ENCODE measurements around the gene CDK18. TPM values are rescaled to one million over a fixed set of nuclear protein-coding genes. Genes with fewer than 3 reads are reported as not detected.
A peak's percentile ranks its signal among the peaks of the same experiment; 100 is the strongest.

Gene CDK18
- total and polyA plus RNA-seq, 9 of the 15 experiments (the other 6 are each of a cell fraction or from before 2014, with no cell fraction given): 0.05 to 0.69 (median 0.17) TPM; not detected in 2

DNA sequence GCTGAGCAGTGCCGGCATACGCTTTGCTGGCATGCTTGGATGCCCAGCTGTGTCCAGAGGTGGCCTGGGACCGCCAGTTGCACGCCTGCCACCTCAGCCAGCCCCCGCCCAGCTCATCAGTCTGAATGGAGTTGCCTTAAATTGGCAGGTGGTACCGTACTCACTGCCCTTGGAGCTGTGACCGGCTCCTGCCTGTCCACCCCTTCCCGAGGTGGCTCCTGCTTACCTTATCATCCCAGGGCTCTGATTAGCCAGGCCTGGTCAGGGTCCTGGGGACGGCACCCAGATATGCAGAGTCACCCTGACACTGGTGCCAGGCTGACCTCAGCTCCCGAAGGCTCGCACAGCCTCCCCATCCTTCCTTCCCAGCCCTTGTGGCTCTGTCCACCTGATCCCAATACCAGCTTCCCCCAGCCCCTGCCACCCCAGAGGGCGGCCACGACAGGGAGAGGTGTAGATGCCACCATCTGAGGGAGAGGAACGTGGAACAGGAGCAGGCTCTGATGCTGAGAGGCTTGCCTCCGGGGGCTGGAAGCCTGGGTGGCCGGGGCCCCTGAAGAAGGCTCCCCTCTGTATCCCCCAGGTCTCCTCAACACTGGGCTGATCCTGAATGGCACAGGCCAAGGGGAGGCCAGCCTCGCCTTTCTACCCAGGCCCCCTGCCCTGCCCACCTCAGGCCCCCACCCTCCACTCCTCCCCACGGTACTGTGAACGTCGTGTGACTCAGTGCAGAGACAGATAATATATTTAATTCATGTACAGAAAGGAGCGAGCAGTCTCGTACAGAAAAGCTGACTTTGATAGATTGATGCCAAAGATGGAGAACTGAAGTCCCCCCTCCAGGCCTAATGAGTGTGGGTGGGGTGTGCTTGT lies 27.8 kb downstream of the CDK18 start:
- ChIA-PET POLR2A (interaction anchor here (0.6 to 0.9 kb wide), 3 partner anchors 10 to 47 kb away, joined by 3 to 5 read pairs (median 3); no protein-coding TSS in a partner anchor), CTCF (ENCODE audit: low intra/inter-chr PET ratio) (interaction anchor here (1.1 kb wide), 1 partner anchor 445 kb away, joined by 3 read pairs; no protein-coding TSS in a partner anchor)
- FAIRE-seq: no peak
- intact Hi-C loops (cut with micrococcal nuclease) (no loop called here), in situ Hi-C loops (cut with MboI) (no loop called here)
- no peak overlapping the region for H3K4me2 ChIP-seq (ENCODE audit: insufficient read depth, low read length)
- no peaks in the 10 kb centered on the region for H3K36me3 ChIP-seq (ENCODE audit: control insufficient read depth, insufficient read depth, low read length)
- ATAC-seq: no peak
- H3K9me3 ChIP-seq (replicated peaks; ENCODE audit: control insufficient read depth, insufficient read depth, low read depth, low read length): no peaks in the 10 kb centered on the region
- no peak overlapping the region for H2AFZ ChIP-seq (ENCODE audit: low read depth, low read length)
- H3K4me3 ChIP-seq: no peak overlapping the region
- 1% methylated on average over 19 of the region's 22 CpGs for WGBS (ENCODE audit: insufficient coverage, low coverage, missing lambda C conversion rate)
- H3K9ac ChIP-seq (ENCODE audit: insufficient read depth in 1 of 2, low read depth in 2 of 2, low read length in 2 of 2): no peak overlapping the region
- H3K4me1 ChIP-seq (replicated peaks in 1 of 2; ENCODE audit: control insufficient read depth in 2 of 2, insufficient read depth in 2 of 2, low read length in 2 of 2): peaks cover 0 to 30% of the 10 kb centered on the region in 2 experiments; a peak in 3 of 5 replicates
- H3K9me1 ChIP-seq (ENCODE audit: control insufficient read depth, insufficient read depth, low read length): no peaks in the 10 kb centered on the region
- peaks cover 5% of the 10 kb centered on the region for H4K20me1 ChIP-seq (replicated peaks; ENCODE audit: control insufficient read depth, insufficient read depth, low read length)
- H3K27ac ChIP-seq (ENCODE audit: extremely low read depth, low read depth, low read length): no peak overlapping the region
- no peak for DNase-seq (ENCODE audit: extremely low read depth in 1 of 4, low spot score in 3 of 4)
- no peaks in the 10 kb centered on the region for H3K79me2 ChIP-seq (ENCODE audit: control insufficient read depth, insufficient read depth, low read length)
- BruUV-seq (replicated peaks): no TSS peak
- H3K27me3 ChIP-seq (ENCODE audit: control insufficient read depth in 2 of 2, insufficient read depth in 2 of 2, low read length in 2 of 2): peaks cover 22 to 81% of the 10 kb centered on the region in 2 experiments; a peak in 4 of 5 replicates
- TF ChIP-seq NUFIP1 (IDR thresholded peaks at IDR 0.05; ENCODE audit: partially characterized antibody): no peak
- no peak for TF ChIP-seq SMAD2 (IDR thresholded peaks at IDR 0.05; ENCODE audit: low read depth, low read length)
- TF ChIP-seq NFRKB (IDR thresholded peaks at IDR 0.05; ENCODE audit: low read depth): no peak
- no peak for TF ChIP-seq ZFX (CRISPR knock-in tag; IDR thresholded peaks at IDR 0.05)
- no peak for TF ChIP-seq CTBP1 (IDR thresholded peaks at IDR 0.05; ENCODE audit: borderline replicate concordance)
- TF ChIP-seq, protein P1, sequence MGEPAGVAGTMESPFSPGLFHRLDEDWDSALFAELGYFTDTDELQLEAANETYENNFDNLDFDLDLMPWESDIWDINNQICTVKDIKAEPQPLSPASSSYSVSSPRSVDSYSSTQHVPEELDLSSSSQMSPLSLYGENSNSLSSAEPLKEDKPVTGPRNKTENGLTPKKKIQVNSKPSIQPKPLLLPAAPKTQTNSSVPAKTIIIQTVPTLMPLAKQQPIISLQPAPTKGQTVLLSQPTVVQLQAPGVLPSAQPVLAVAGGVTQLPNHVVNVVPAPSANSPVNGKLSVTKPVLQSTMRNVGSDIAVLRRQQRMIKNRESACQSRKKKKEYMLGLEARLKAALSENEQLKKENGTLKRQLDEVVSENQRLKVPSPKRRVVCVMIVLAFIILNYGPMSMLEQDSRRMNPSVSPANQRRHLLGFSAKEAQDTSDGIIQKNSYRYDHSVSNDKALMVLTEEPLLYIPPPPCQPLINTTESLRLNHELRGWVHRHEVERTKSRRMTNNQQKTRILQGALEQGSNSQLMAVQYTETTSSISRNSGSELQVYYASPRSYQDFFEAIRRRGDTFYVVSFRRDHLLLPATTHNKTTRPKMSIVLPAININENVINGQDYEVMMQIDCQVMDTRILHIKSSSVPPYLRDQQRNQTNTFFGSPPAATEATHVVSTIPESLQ (CRISPR knock-in tag; IDR thresholded peaks at IDR 0.05): no peak
- TF ChIP-seq, protein P2, sequence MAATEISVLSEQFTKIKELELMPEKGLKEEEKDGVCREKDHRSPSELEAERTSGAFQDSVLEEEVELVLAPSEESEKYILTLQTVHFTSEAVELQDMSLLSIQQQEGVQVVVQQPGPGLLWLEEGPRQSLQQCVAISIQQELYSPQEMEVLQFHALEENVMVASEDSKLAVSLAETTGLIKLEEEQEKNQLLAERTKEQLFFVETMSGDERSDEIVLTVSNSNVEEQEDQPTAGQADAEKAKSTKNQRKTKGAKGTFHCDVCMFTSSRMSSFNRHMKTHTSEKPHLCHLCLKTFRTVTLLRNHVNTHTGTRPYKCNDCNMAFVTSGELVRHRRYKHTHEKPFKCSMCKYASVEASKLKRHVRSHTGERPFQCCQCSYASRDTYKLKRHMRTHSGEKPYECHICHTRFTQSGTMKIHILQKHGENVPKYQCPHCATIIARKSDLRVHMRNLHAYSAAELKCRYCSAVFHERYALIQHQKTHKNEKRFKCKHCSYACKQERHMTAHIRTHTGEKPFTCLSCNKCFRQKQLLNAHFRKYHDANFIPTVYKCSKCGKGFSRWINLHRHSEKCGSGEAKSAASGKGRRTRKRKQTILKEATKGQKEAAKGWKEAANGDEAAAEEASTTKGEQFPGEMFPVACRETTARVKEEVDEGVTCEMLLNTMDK (IDR thresholded peaks at IDR 0.05; ENCODE audit: borderline replicate concordance, insufficient read depth, low read depth, low read length, poor library complexity, severe bottlenecking): no peak
- TF ChIP-seq PCBP2 (IDR thresholded peaks at IDR 0.05; ENCODE audit: low read depth, low read length, poor library complexity, severe bottlenecking): no peak
- TF ChIP-seq RBM14 (IDR thresholded peaks at IDR 0.05; ENCODE audit: borderline replicate concordance, insufficient read depth, low read depth, low read length): no peak
- no peak for TF ChIP-seq NCOA1 (IDR thresholded peaks at IDR 0.05; ENCODE audit: low read depth)
- peak; percentile 72 for TF ChIP-seq MAFG (tag; conservative IDR thresholded peaks at IDR 0.05)
- no peak for TF ChIP-seq L3MBTL2 (IDR thresholded peaks at IDR 0.05)
- TF ChIP-seq GATAD2B (IDR thresholded peaks at IDR 0.05; ENCODE audit: borderline replicate concordance): no peak
- TF ChIP-seq, protein P3, sequence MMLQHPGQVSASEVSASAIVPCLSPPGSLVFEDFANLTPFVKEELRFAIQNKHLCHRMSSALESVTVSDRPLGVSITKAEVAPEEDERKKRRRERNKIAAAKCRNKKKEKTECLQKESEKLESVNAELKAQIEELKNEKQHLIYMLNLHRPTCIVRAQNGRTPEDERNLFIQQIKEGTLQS (IDR thresholded peaks at IDR 0.05): 0 out of 2 replicates have a peak, but pooled peaks have one; percentile 15
- TF ChIP-seq, protein P3 (CRISPR knock-in tag; conservative IDR thresholded peaks at IDR 0.05): no peak
- TF ChIP-seq RB1 (IDR thresholded peaks at IDR 0.05; ENCODE audit: low read depth): no peak
